Kidney epithelial cell (primary cell): ENCODE data around the gene SKOR2. TPM values are rescaled to one million over a fixed set of nuclear protein-coding genes. Genes with fewer than 3 reads are reported as not detected.
A peak's percentile ranks its signal among the peaks of the same experiment; 100 is the strongest.
"Not testable (repeated sequence)": the region's sequence is repeated elsewhere in the genome, so short reads cannot be mapped to it uniquely, and the experiment has no call there.

Source experiments
- DNase-seq: peaks from one replicate; pipeline ENCODE4 v3.0.0-alpha.2; 2010; ENCODE audit warnings: low read depth
- H3K27me3 ChIP-seq: 2 replicates; pipeline ENCODE4 v1.6.0; 2011; ENCODE audit warnings: low read length; ENCODE audit not compliant: control insufficient read depth, insufficient read depth
- H3K36me3 ChIP-seq: 2 replicates; pipeline ENCODE4 v1.5.1; 2011; ENCODE audit warnings: low read length; ENCODE audit not compliant: control insufficient read depth, insufficient read depth
- H3K4me3 ChIP-seq: 2 replicates; pipeline ENCODE4 v1.5.1; 2011; ENCODE audit warnings: low read depth, mild to moderate bottlenecking, control low read depth, low read length
- total RNA-seq: library from RNA; depleted of rRNA; stranded (reverse); fragments of >200 nt; gene quantifications from 2 replicates; pipeline ENCODE4 v1.2.3, GENCODE V29; 2015
- TF ChIP-seq, protein P1 (sequence below): IDR thresholded peaks from 2 replicates; pipeline ENCODE4 v1.5.1; 2011; ENCODE audit warnings: mild to moderate bottlenecking, moderate library complexity, low read length, control low read depth, inconsistent platforms; ENCODE audit not compliant: insufficient read depth, poor library complexity, severe bottlenecking

SKOR2 gene
- total RNA-seq, 1 donor from 2014 or later: not detected

DNA sequence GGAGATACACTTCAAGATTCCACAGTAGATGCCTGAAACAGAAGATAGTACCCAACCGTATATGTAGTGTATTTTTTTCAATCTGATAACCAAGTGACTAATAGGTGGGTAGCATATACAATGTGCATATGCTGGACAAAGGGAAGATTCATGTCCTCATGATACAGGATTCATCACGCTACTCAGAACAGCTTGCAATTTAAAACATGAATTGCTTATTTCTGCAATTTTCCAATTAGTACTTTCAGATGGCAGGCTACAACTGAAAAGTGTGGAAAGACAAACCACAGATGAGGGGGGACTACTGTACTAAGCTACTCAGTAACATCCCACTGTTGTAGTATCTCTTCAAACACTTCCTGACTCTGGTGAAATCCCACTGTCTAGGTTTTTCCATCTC is 79.0 kb downstream of the SKOR2 start:
- no peaks in the 10 kb centered on the region for H3K36me3 ChIP-seq
- no peak overlapping the region for H3K4me3 ChIP-seq
- no peaks in the 10 kb centered on the region for H3K27me3 ChIP-seq
- TF ChIP-seq, protein P1, sequence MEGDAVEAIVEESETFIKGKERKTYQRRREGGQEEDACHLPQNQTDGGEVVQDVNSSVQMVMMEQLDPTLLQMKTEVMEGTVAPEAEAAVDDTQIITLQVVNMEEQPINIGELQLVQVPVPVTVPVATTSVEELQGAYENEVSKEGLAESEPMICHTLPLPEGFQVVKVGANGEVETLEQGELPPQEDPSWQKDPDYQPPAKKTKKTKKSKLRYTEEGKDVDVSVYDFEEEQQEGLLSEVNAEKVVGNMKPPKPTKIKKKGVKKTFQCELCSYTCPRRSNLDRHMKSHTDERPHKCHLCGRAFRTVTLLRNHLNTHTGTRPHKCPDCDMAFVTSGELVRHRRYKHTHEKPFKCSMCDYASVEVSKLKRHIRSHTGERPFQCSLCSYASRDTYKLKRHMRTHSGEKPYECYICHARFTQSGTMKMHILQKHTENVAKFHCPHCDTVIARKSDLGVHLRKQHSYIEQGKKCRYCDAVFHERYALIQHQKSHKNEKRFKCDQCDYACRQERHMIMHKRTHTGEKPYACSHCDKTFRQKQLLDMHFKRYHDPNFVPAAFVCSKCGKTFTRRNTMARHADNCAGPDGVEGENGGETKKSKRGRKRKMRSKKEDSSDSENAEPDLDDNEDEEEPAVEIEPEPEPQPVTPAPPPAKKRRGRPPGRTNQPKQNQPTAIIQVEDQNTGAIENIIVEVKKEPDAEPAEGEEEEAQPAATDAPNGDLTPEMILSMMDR: no peak
- DNase-seq: no peak

DNA sequence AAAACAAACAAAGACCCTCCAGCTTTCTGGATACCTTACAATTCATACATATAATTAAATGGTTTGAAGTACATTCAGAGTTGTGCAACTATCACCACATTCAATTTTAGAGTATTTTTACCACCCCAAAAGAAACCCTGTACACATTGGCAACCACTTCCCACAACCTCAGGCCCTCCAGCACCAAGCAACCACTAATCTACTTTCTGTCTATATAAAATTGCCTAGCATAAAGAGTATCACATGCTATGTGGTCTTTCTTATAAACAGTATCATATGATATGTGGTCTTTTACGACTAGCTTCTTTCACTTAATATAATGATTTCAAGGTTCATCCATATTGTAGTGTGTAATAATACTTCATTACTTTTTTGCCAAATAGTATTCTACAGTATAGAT is 82.5 kb downstream of the SKOR2 start:
- Histone ChIP-seq H3K27me3 (no peaks in the 10 kb centered on the region), H3K36me3 (no peaks in the 10 kb centered on the region), H3K4me3 (no peak overlapping the region)
- TF ChIP-seq, protein P1: no peak
- DNase-seq: no peak

DNA sequence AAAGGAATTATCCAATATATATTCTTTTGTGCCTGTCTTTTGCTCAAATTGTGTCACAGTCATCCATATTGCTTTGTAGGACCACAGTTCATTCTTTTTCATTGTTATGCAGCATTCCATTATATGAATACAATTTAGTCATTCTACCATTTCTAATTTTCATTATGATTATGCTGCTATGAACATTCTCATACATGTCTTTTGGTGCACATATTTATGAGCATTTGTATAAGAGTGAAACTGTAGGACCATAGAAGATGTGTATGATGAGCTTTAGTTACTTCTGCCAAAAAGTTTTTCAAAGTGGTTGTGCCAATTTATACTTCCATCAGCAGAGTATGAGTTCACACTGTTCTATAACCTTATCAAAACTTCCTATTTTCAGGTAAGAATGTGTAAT is 83.0 kb downstream of the SKOR2 start:
- Histone ChIP-seq H3K36me3 (no peaks in the 10 kb centered on the region), H3K4me3 (no peak overlapping the region), H3K27me3 (no peaks in the 10 kb centered on the region)
- TF ChIP-seq, protein P1: no peak
- no peak for DNase-seq

DNA sequence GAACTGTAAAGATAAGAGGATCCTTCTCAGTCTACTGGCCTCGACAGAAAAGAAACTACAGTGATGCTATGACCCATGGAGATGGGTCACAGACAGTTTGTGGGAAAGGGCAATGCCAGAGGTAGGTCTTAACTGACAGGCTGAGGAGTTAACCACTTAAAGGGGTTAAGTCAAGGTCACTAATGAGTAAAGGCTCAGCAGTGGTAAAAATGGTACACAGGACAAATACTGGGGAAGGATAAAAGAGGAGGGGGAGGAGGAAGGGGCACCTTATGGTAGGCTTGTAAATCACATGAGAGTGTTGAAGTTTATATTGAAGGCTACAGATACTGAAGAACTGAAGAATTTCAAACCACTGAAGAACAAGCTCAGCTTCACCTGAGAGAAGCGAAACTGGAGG is 85.2 kb downstream of the SKOR2 start:
- Histone ChIP-seq H3K27me3 (no peaks in the 10 kb centered on the region), H3K36me3 (no peaks in the 10 kb centered on the region), H3K4me3 (no peak overlapping the region)
- TF ChIP-seq, protein P1: no peak
- no peak for DNase-seq

DNA sequence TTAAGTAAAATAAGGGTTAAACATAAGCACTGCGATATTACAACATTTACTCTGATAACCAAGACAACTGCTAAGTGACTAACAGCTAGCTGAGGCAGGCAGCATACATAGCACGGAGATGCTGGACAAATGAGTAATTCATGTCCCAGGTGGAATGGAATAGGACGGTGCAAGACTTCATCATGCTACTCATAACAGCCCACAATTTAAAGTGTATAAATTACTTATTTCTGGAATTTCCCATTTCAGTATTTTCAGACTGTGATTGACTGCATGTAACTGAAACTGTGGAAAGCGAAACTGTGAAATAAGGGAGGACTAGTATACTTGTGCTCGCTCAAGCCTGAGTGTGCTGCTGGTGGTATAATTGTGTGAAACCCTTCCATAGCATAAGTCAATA is 88.2 kb downstream of the SKOR2 start:
- no peaks in the 10 kb centered on the region for H3K27me3 ChIP-seq
- TF ChIP-seq, protein P1: no peak
- DNase-seq: peak; percentile 42
- H3K4me3 ChIP-seq: no peak overlapping the region
- no peaks in the 10 kb centered on the region for H3K36me3 ChIP-seq

DNA sequence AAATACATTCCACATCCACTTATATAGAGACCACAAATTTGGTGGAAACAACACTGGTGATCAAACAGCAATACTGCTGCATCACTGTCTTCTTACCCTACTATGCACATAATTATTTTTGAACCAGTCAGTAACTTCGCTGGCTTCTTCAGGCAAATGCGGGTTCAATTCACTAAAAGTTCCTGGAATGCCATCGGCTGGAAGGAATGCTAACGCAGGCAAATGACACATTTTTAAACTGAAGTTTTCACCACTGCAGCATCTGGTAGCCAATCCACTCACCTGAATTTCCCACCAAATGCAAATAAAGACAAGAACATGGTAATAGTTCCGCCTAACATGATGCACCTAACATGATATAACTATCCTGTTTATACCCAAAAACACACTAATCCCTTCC is 91.2 kb downstream of the SKOR2 start:
- no peaks in the 10 kb centered on the region for H3K36me3 ChIP-seq
- no peak for DNase-seq
- TF ChIP-seq, protein P1: no peak
- H3K27me3 ChIP-seq: no peaks in the 10 kb centered on the region
- H3K4me3 ChIP-seq: no peak overlapping the region

DNA sequence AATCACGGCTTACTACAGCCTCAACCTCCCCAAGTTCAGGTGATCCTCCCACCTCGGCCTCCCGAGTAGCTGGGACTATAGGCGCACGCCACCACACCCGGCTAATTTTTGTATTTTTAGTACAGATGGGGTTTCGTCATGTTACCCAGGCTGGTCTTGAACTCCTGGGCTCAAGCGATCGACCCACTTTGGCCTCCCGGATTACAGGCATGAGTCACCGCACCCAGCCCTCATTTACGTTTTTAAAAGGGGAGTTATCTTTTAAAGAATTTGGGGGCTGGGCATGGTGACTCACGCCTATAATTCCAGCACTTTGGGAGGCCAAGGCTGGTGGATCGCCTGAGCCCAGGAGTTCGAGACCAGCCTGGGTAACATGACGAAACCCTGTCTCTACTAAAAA is 93.1 kb downstream of the SKOR2 start:
- H3K4me3 ChIP-seq, H3K27me3 ChIP-seq, DNase-seq, H3K36me3 ChIP-seq: not testable (repeated sequence)
